ENCODE data around the gene MED25.

MED25 gene

GRCh38 chr19:49875857-49876421 lies 57.9 kb downstream of the MED25 start:
- peak; percentile 68 for DNase-seq

- peak; percentile 99 for DNase-seq
Observed at GRCh38 chr19:49876422-49877019, 58.4 kb downstream of the MED25 start.

- peak; percentile 100 for DNase-seq
Observed at GRCh38 chr19:49877020-49877878, 59.2 kb downstream of the MED25 start, which contains the start of the genes AKT1S1 and TBC1D17. TSS of gene AKT1S1 (minus strand) at chr19:49877355. CDS start at chr19:49873295, 4,060 bp downstream. TSS of gene TBC1D17 (plus strand) at chr19:49877702. CDS start at chr19:49877724, 22 bp downstream.

GRCh38 chr19:49877879-49878743 lies 60.0 kb downstream of the MED25 start:
- DNase-seq, result peak; percentile 99

- DNase-seq, result no peak
Observed at GRCh38 chr19:49878744-49879070, 60.6 kb downstream of the MED25 start.

- DNase-seq, result no peak
Observed at GRCh38 chr19:49879243-49879963, 61.3 kb downstream of the MED25 start.

- no peak for DNase-seq
Observed at GRCh38 chr19:49880162-49880869, 62.2 kb downstream of the MED25 start.

- no peak for DNase-seq
Observed at GRCh38 chr19:49881186-49881585, 63.1 kb downstream of the MED25 start.

- DNase-seq, result no peak
Observed at GRCh38 chr19:49881672-49882394, 63.7 kb downstream of the MED25 start.

- no peak for DNase-seq
Observed at GRCh38 chr19:49882643-49883042, 64.6 kb downstream of the MED25 start.

GRCh38 chr19:49883094-49883493 lies 65.0 kb downstream of the MED25 start:
- no peak for DNase-seq

- no peak for DNase-seq
Observed at GRCh38 chr19:49884109-49884508, 66.0 kb downstream of the MED25 start.

- no peak for DNase-seq
Observed at GRCh38 chr19:49884760-49885159, 66.7 kb downstream of the MED25 start.
